GM10847 (cell line): ENCODE data around the gene GOLPH3L.

Experiments used
- POLR2A ChIP-seq: IDR thresholded peaks from 2 replicates; pipeline ENCODE4 v1.6.1; 2011; ENCODE audit not compliant: insufficient read length; ENCODE audit errors: extremely low read depth

Gene GOLPH3L

GRCh38 chr1:150696995-150697927 is at the start of gene GOLPH3L:
Gene GOLPH3L (minus strand): TSS chr1:150697154. CDS start chr1:150694838, 2,316 bp downstream.
- no peak for TF ChIP-seq POLR2A

- no peak for TF ChIP-seq POLR2A
Observed at GRCh38 chr1:150730130-150730721, 33.3 kb upstream of the GOLPH3L start.

GRCh38 chr1:150724336-150724735 is 27.4 kb upstream of the GOLPH3L start:
- TF ChIP-seq POLR2A = no peak

DNA sequence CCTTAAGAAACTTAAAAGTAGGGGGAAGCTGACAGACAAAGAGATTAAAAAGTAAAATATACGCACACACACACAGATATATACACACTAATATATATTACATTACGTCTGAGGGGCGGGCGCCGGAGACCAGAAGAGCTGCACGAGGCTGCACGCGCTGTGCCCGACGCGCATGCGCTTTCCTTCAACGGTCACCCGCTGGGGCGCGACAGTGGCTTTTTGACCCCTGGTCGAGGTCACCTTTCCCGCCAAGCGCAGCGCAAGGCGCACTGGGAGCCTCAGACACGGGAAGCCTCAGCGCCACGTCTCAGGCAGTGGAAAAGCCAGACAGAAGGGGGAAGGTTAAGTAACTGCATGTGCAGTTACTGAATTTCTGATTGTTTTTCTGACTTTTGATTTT is 23.7 kb upstream of the GOLPH3L start, which contains the start of gene HORMAD1:
TSS of gene HORMAD1 (minus strand) at position 193 of the 400 bp plus-strand sequence. CDS start 1,390 bp downstream, outside the sequence.
- no peak for TF ChIP-seq POLR2A

- TF ChIP-seq POLR2A = no peak
Observed at GRCh38 chr1:150720098-150720497, 23.1 kb upstream of the GOLPH3L start.

- no peak for TF ChIP-seq POLR2A
Observed at GRCh38 chr1:150718225-150718891, 21.4 kb upstream of the GOLPH3L start.

DNA sequence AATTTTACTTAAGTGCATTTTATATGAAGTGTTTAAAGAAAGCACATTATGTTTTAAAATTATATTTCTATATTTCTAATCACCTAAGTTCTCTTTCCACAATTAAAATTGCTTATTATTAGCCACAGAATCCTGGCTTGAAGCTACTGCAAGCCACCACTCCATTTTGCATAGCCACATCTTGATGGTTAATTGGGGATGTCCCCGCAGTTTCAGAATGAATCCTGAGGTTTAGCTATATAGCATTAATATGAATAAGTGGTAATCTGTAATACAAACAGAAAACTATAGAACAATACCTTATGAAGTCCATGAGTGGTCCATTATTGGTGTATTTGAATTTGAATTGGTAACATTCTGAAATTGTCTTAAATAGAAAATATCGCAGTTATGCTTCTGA is 11.6 kb upstream of the GOLPH3L start:
- no peak for TF ChIP-seq POLR2A

GRCh38 chr1:150706091-150706490 is 9.1 kb upstream of the GOLPH3L start:
- TF ChIP-seq POLR2A = no peak

DNA sequence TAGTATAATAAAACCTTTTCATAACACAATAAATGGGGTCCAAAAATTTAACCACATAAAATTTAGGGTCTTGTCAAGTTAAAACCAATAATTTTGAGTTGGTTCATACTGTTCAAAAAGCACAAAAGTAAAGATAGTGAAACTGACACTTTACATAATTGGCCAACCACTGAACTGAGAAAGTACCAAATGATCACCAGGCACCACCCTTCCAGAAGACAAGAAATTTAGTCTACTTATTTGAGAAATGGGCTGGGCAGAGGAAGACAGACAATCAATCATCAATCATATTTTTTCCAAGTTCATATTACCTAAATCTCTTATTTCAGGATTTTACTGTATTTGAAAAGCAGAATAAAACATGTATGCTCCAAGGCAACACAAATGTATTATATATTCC is 6.5 kb upstream of the GOLPH3L start:
- no peak for TF ChIP-seq POLR2A

DNA sequence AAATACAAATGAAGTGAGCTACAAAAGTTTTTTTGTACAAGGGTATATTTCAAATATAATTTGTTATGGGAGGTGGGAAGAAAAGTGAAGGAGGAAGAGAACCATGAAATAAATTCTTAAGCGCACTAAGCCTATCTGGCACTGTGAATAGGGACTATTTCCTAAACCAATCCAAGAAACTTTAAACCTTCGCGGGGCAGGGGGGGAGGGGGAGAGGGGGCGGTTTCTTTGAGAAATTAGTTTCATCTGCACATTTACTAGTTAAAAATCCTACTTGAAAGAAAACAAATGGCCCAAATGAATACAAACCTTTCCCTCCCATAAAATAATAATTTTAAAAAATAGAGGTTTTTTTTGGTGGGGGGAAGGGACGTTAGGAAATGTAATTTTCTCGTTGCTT is 364 bp downstream of the GOLPH3L start:
- TF ChIP-seq POLR2A = no peak

- TF ChIP-seq POLR2A = no peak
Observed at GRCh38 chr1:150696162-150696561, 792 bp downstream of the GOLPH3L start.

GRCh38 chr1:150695561-150695960 is 1.4 kb downstream of the GOLPH3L start:
- TF ChIP-seq POLR2A = no peak

GRCh38 chr1:150692720-150693119 is 4.2 kb downstream of the GOLPH3L start:
- TF ChIP-seq POLR2A = no peak

- TF ChIP-seq POLR2A = no peak
Observed at GRCh38 chr1:150688763-150689162, 8.2 kb downstream of the GOLPH3L start.

DNA sequence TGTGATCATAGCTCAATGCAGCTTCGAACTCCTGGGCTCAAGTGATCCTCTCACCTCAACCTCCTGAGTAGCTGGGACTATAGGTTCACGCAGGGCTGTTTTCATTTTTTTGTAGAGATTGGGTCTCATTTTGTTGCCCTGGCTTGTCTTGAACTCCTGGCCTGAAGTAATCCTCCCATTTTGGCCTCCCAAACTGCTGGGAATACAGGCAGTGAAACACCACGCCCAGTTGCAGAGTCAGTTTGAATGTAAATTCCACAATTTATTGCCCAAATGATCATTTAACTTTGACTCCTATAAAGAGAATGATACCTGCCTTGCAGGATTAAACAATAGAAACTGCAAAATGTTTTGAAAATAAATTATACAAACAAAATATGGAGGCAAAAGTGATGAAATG is 10.7 kb downstream of the GOLPH3L start:
- no peak for TF ChIP-seq POLR2A

GRCh38 chr1:150683914-150684313 is 13.0 kb downstream of the GOLPH3L start:
- no peak for TF ChIP-seq POLR2A
